GM19351 (cell line): ENCODE data around the gene MTMR3.
"Not testable (repeated sequence)": the region's sequence is repeated elsewhere in the genome, so short reads cannot be mapped to it uniquely, and the experiment has no call there.

Source experiments
- ATAC-seq: cut with Tn5 transposase; IDR thresholded peaks from one replicate; pipeline ENCODE4 v1.9.1; 2021; ENCODE audit warnings: mild to moderate bottlenecking, moderate library complexity; ENCODE audit not compliant: unreplicated experiment

Gene MTMR3

GRCh38 chr22:29883045-29883774 is at the start of gene MTMR3:
MTMR3 (plus strand) TSS chr22:29883174; CDS start chr22:29971060, 87,886 bp downstream.
- peak; percentile 51 for ATAC-seq

- ATAC-seq, result no peak
Measured at GRCh38 chr22:29833392-29833965, 49.5 kb upstream of the MTMR3 start.

GRCh38 chr22:29834046-29834445 is 48.9 kb upstream of the MTMR3 start:
- ATAC-seq, result no peak

GRCh38 chr22:29836791-29837370 is 46.1 kb upstream of the MTMR3 start:
- not testable (repeated sequence) for ATAC-seq

GRCh38 chr22:29837741-29838598 is 45.0 kb upstream of the MTMR3 start, which contains the start of gene ASCC2:
ASCC2 (minus strand) TSS chr22:29838274; CDS start chr22:29832325, 5,949 bp downstream.
- ATAC-seq, result peak; percentile 96

GRCh38 chr22:29838599-29838956 is 44.4 kb upstream of the MTMR3 start:
- no peak for ATAC-seq

- no peak for ATAC-seq
Measured at GRCh38 chr22:29839039-29839438, 43.9 kb upstream of the MTMR3 start.

GRCh38 chr22:29840498-29840897 is 42.5 kb upstream of the MTMR3 start:
- ATAC-seq, result no peak

- no peak for ATAC-seq
Measured at GRCh38 chr22:29842172-29842571, 40.8 kb upstream of the MTMR3 start.

GRCh38 chr22:29842740-29843139 is 40.2 kb upstream of the MTMR3 start:
- ATAC-seq, result no peak

GRCh38 chr22:29846290-29846689 is 36.7 kb upstream of the MTMR3 start:
- no peak for ATAC-seq

GRCh38 chr22:29848111-29848510 is 34.9 kb upstream of the MTMR3 start:
- ATAC-seq, result no peak

GRCh38 chr22:29854432-29854831 is 28.5 kb upstream of the MTMR3 start:
- no peak for ATAC-seq

GRCh38 chr22:29855611-29856181 is 27.3 kb upstream of the MTMR3 start:
- ATAC-seq, result no peak

- no peak for ATAC-seq
Measured at GRCh38 chr22:29856496-29856895, 26.5 kb upstream of the MTMR3 start.

GRCh38 chr22:29859030-29859429 is 23.9 kb upstream of the MTMR3 start:
- ATAC-seq, result not testable (repeated sequence)

GRCh38 chr22:29860006-29860766 is 22.8 kb upstream of the MTMR3 start:
- no peak for ATAC-seq

GRCh38 chr22:29861672-29862297 is 21.2 kb upstream of the MTMR3 start:
- no peak for ATAC-seq

GRCh38 chr22:29865572-29865971 is 17.4 kb upstream of the MTMR3 start:
- ATAC-seq, result not testable (repeated sequence)

GRCh38 chr22:29867260-29867659 is 15.7 kb upstream of the MTMR3 start:
- no peak for ATAC-seq
